Epithelial cell of proximal tubule (primary cell): ENCODE data around the gene CYP26C1. TPM values are rescaled to one million over a fixed set of nuclear protein-coding genes. Genes with fewer than 3 reads are reported as not detected.
"Not testable (repeated sequence)": the region's sequence is repeated elsewhere in the genome, so short reads cannot be mapped to it uniquely, and the experiment has no call there.

ENCODE experiments used
- DNase-seq: peaks from one replicate; pipeline ENCODE4 v3.0.0-alpha.2; 2011; ENCODE audit warnings: low read depth
- H3K4me3 ChIP-seq: 2 replicates; pipeline ENCODE4 v1.5.1; 2011; ENCODE audit warnings: low read depth, mild to moderate bottlenecking, low read length
- total RNA-seq: library from RNA; depleted of rRNA; stranded (reverse); fragments of >200 nt; gene quantifications from 2 replicates; pipeline ENCODE4 v1.2.3, GENCODE V29; 2015
- TF ChIP-seq, protein P1 (sequence below): conservative IDR thresholded peaks from 2 replicates; pipeline ENCODE4 v1.5.1; 2012; ENCODE audit warnings: low read depth, mild to moderate bottlenecking, low read length

The CYP26C1 gene
- total RNA-seq, 1 donor from 2014 or later = 0.06 TPM

DNA sequence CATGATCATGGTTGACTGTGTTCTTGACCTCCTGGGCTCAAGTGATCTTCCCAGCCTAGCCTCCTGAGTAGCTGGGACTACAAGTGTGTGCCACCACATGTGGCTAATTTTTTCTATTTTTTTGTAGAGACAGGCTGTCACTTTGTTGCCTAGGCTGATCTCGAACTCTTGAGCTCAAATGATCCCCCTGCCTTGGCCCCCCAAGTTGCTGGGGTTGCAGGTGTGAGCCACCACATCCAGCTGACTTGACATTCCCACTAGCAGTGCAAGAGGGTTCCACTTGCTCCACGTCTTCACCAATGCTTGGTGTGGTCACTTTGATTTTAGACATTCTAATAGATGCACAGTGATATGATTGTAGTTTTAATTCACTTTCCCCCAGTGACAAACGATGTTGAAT is 38.2 kb downstream of the CYP26C1 start:
- no peak for DNase-seq
- no peak overlapping the region for H3K4me3 ChIP-seq
- TF ChIP-seq, protein P1, sequence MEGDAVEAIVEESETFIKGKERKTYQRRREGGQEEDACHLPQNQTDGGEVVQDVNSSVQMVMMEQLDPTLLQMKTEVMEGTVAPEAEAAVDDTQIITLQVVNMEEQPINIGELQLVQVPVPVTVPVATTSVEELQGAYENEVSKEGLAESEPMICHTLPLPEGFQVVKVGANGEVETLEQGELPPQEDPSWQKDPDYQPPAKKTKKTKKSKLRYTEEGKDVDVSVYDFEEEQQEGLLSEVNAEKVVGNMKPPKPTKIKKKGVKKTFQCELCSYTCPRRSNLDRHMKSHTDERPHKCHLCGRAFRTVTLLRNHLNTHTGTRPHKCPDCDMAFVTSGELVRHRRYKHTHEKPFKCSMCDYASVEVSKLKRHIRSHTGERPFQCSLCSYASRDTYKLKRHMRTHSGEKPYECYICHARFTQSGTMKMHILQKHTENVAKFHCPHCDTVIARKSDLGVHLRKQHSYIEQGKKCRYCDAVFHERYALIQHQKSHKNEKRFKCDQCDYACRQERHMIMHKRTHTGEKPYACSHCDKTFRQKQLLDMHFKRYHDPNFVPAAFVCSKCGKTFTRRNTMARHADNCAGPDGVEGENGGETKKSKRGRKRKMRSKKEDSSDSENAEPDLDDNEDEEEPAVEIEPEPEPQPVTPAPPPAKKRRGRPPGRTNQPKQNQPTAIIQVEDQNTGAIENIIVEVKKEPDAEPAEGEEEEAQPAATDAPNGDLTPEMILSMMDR = no peak

DNA sequence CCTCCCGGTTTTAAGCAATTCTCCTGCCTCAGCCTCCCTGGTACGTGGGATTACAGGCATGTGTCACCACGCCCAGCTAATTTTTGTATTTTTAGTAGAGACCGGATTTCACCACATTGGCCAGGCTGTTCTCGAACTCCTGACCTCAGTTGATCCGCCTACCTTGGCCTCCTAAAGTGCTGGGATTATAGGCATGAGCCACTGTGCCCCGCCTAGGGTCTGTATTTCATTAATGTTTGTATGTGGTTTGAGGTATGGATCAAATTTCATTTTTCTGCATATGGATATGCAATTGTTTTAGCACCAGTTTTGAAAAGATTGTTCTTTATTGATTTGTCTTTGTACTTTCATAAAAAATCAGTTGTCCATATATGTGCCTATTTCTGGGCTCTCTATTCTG is 39.1 kb downstream of the CYP26C1 start:
- DNase-seq = no peak
- no peak overlapping the region for H3K4me3 ChIP-seq
- TF ChIP-seq, protein P1 = no peak

DNA sequence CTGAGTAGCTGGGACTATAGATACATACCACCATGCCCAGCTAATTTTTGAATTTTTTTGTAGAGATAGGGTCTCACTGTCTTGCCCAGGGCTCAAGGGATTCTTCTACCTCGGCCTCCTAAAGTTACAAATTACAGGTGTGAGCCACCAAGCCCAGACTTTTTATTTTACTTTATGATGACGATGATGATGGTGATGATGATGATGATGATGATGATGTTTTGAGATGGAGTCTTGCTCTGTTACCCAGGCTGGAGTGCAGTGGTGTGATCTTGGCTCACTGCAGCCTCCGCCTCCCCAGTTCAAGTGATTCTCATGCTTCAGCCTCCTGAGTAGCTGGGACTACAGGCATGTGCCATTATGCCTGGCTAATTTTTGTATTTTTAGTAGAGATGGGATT is 40.5 kb downstream of the CYP26C1 start:
- DNase-seq, H3K4me3 ChIP-seq: not testable (repeated sequence)

DNA sequence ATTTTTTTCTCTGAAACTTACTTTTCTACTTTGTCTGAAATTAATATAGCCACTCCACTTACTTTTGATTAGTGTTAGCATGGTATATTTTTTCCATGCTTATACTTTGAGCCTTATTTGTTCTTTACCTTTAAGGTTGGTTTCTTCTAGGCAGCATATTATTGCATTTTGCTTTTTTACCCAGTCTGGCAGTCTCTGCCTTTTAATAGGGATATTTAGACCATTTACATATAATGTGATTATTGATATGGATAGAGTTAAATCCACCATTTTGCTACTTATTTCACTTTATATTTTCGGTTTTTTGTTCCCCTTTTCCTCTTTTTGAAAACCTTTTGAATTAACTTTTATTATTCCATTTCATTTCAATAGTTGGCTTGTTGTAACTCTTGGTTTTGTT is 43.4 kb downstream of the CYP26C1 start:
- no peak overlapping the region for H3K4me3 ChIP-seq
- DNase-seq = no peak
- TF ChIP-seq, protein P1 = no peak

DNA sequence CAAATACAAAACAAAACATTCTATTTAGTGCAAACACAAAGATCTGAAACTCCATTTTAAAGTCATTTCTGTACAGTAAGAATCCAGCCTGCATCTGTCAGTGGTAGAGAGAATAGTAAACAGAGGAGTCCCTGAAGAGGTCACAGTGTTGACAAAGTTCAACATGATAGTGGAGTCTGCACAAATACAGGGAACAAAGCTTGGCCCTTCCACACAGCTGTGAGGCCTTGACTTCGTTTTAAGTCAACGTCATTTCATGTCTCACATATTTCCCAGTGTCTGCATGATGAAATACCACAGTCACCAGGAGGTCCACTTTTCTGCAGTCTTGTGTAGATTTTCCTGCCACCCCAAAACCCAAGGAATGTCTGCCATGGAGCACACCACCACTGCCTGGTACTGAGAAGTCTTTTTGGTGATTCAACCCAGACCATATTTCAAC is 46.1 kb downstream of the CYP26C1 start:
- H3K4me3 ChIP-seq = no peak overlapping the region
- TF ChIP-seq, protein P1 = no peak
- no peak for DNase-seq

DNA sequence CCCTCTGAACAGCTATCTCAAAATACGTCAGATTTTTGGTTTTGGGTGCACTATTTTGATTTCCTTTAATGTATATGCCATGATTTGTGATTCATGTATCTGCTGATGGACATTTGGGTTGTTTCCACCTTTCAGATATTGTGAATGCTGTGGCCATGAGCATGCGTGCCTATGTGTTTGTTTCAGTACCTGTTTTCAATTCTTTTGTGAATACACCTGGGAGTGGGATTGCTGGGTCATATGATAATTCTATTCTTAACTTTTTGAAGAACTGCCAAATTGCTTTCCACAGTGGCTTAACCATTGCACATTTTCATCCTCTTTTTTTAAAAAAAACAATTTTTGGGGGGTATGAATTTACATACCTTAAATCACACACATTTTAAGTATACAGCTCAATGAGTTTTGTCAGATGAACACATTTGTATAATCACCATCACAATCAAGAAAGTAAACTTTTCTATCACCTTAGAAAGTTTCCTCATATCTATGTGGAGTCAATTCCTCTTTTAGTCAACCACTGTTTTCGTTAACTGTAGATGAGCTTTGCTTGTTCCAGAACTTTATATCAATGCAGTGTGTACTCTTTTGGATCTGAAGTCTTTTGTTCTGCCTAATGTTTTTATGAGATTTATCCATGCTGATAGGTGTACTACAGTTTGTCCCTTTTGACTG is 50.0 kb downstream of the CYP26C1 start:
- H3K4me3 ChIP-seq = no peak overlapping the region
- TF ChIP-seq, protein P1 = no peak
- no peak for DNase-seq

DNA sequence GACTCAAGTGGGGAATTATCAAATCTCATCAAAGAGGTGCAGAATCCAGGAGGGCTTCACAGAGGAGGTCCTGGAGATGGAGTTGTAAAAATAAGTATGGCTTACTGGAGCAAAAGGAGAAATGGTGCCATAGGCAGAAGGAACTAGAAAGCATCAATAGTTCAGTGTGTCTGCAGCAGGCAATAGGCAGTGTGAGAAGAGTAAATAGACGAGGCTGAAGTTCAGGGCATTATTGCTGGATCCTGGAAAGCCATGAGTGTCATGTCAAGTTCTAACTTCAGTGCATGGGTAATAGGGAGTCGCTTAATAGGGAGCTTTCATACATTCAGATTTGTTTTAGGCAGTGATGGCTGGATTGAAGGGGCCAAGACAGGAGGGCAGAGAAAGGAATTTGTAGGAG is 52.4 kb downstream of the CYP26C1 start:
- DNase-seq = no peak
- no peak overlapping the region for H3K4me3 ChIP-seq
- TF ChIP-seq, protein P1 = no peak
